SU-DHL-6 (cell line): ENCODE data around the gene F2R.

Experiments
- H2AFZ ChIP-seq: fragments of 200-600 bp; sonication (generic); 2 replicates; pipeline ENCODE4 v1.6.1; 2014; ENCODE audit warnings: low read depth, mild to moderate bottlenecking, moderate library complexity, mixed read lengths, antibody characterized with exemption, low read length; ENCODE audit not compliant: severe bottlenecking
- H3F3A ChIP-seq: fragments of 200-600 bp; shearing (Covaris generic); 2 replicates; pipeline ENCODE4 v1.6.0; 2016; ENCODE audit warnings: antibody characterized with exemption, mild to moderate bottlenecking; ENCODE audit not compliant: insufficient read depth
- H3K27ac ChIP-seq: fragments of 200-600 bp; sonication (generic); 2 replicates; pipeline ENCODE4 v1.5.1; 2016; ENCODE audit warnings: low read depth, mild to moderate bottlenecking, low read length, moderate library complexity, mixed read lengths
- H3K27me3 ChIP-seq: fragments of 200-600 bp; sonication (generic), shearing (Covaris generic); 2 replicates; pipeline ENCODE4 v1.6.0; 2014; ENCODE audit warnings: mild to moderate bottlenecking, low read length
- H3K36me3 ChIP-seq: fragments of 200-600 bp; sonication (generic); 2 replicates; pipeline ENCODE4 v1.6.1; 2014; ENCODE audit warnings: mild to moderate bottlenecking, low read length, mixed read lengths
- H3K4me2 ChIP-seq: fragments of 300-600, 200-600 bp; shearing (Covaris generic), sonication (generic); 2 replicates; pipeline ENCODE4 v1.6.0; 2014; ENCODE audit warnings: low read length, low read depth, mild to moderate bottlenecking; ENCODE audit not compliant: poor library complexity, severe bottlenecking
- H3K4me3 ChIP-seq: fragments of 200-600 bp; sonication (generic); 2 replicates; pipeline ENCODE4 v1.5.1; 2014; ENCODE audit warnings: antibody characterized with exemption, low read length, mild to moderate bottlenecking, mixed read lengths; ENCODE audit not compliant: insufficient read depth, poor library complexity, severe bottlenecking
- H3K79me2 ChIP-seq: fragments of 200-600 bp; sonication (generic); 2 replicates; pipeline ENCODE4 v1.6.1; 2014; ENCODE audit warnings: mild to moderate bottlenecking, low read length, moderate library complexity; ENCODE audit not compliant: insufficient read depth
- H3K9ac ChIP-seq: fragments of 200-600 bp; sonication (generic); 2 replicates; pipeline ENCODE4 v1.7.0; 2014; ENCODE audit warnings: mild to moderate bottlenecking, low read length
- H3K9me2 ChIP-seq: fragments of 200-600 bp; sonication (generic); replicated peaks from 2 replicates; pipeline ENCODE4 v1.6.1; 2014; ENCODE audit warnings: low read length; ENCODE audit not compliant: insufficient read depth
- H3K9me3 ChIP-seq: fragments of 200-600 bp; sonication (generic); 2 replicates; pipeline ENCODE4 v1.6.1; 2014; ENCODE audit warnings: low read length, mixed read lengths; ENCODE audit not compliant: insufficient read depth
- H4K20me1 ChIP-seq: fragments of 200-600 bp; sonication (generic); 2 replicates; pipeline ENCODE4 v1.6.1; 2014; ENCODE audit warnings: low read depth, mild to moderate bottlenecking, antibody characterized with exemption, low read length, moderate library complexity, mixed read lengths
- EZH2phosphoT487 ChIP-seq: fragments of 200-600 bp; sonication (generic), shearing (Covaris generic); conservative IDR thresholded peaks from 2 replicates; pipeline ENCODE4 v1.6.1; 2018; ENCODE audit warnings: mild to moderate bottlenecking, antibody characterized with exemption, low read length, moderate library complexity, mixed read lengths
- TF ChIP-seq, protein P1 (sequence below): fragments of 200-600 bp; sonication (generic); IDR thresholded peaks from one replicate; pipeline ENCODE4 v1.5.1; 2017; ENCODE audit warnings: antibody characterized with exemption, mild to moderate bottlenecking, low read length, moderate library complexity; ENCODE audit not compliant: insufficient read depth, poor library complexity, severe bottlenecking

The F2R gene

DNA sequence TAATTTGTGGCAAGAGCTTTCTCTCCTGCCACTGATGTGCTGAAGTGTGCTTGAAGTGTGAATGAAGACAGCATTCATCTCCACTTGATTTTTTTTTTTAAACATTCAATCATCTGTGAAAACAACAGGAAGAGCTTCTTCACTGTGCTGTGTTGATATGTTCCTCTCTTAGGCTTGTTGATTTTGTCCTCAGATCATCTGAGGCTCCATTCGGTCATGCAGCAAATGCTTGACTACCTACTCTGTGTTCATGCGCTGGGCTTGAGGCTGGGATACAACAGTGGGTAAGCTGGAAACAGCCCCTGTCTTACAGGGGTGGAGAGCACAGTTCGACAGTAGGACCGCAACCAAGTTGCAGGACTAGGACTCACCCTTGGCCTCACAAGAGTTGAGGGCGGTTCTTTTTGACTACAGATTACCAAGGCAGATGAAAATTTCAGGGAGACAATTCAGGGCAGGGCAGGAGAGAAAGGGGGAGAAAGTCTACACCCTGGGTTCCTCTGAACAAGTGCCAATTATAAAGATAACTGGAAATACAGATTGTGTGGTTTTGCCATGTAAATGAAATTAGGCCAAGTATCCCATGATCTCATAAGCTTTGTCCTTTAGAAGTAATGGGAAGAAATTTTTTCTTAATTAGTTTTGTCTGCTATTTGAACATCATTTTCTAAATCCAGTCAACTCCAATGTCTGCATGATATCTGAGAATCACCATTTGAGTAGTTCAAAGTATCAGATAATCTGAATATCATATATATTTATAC is 31.0 kb upstream of the F2R start:
- no peaks in the 10 kb centered on the region for H3K9me2 ChIP-seq
- H2AFZ ChIP-seq = no peak overlapping the region
- no peaks in the 10 kb centered on the region for H4K20me1 ChIP-seq
- no peak overlapping the region for H3K27ac ChIP-seq
- no peak overlapping the region for H3K4me2 ChIP-seq
- no peak overlapping the region for H3K9ac ChIP-seq
- H3K27me3 ChIP-seq = no peaks in the 10 kb centered on the region
- no peaks in the 10 kb centered on the region for H3F3A ChIP-seq
- TF ChIP-seq, protein P1, sequence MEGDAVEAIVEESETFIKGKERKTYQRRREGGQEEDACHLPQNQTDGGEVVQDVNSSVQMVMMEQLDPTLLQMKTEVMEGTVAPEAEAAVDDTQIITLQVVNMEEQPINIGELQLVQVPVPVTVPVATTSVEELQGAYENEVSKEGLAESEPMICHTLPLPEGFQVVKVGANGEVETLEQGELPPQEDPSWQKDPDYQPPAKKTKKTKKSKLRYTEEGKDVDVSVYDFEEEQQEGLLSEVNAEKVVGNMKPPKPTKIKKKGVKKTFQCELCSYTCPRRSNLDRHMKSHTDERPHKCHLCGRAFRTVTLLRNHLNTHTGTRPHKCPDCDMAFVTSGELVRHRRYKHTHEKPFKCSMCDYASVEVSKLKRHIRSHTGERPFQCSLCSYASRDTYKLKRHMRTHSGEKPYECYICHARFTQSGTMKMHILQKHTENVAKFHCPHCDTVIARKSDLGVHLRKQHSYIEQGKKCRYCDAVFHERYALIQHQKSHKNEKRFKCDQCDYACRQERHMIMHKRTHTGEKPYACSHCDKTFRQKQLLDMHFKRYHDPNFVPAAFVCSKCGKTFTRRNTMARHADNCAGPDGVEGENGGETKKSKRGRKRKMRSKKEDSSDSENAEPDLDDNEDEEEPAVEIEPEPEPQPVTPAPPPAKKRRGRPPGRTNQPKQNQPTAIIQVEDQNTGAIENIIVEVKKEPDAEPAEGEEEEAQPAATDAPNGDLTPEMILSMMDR = no peak
- TF ChIP-seq EZH2phosphoT487 = no peak
- no peaks in the 10 kb centered on the region for H3K79me2 ChIP-seq
- H3K9me3 ChIP-seq = no peaks in the 10 kb centered on the region
- H3K36me3 ChIP-seq = no peaks in the 10 kb centered on the region
- H3K4me3 ChIP-seq = no peak overlapping the region

GRCh38 chr5:76685704-76686103 is 30.2 kb upstream of the F2R start:
- no peak overlapping the region for H3K4me2 ChIP-seq
- no peaks in the 10 kb centered on the region for H3F3A ChIP-seq
- no peaks in the 10 kb centered on the region for H3K36me3 ChIP-seq
- no peak overlapping the region for H3K9ac ChIP-seq
- H3K27ac ChIP-seq = no peak overlapping the region
- H3K9me2 ChIP-seq = no peaks in the 10 kb centered on the region
- H4K20me1 ChIP-seq = no peaks in the 10 kb centered on the region
- H3K4me3 ChIP-seq = no peak overlapping the region
- H3K79me2 ChIP-seq = no peaks in the 10 kb centered on the region
- TF ChIP-seq EZH2phosphoT487 = no peak
- TF ChIP-seq, protein P1 = no peak
- no peaks in the 10 kb centered on the region for H3K27me3 ChIP-seq
- H2AFZ ChIP-seq = no peak overlapping the region
- H3K9me3 ChIP-seq = no peaks in the 10 kb centered on the region

GRCh38 chr5:76688212-76688611 is 27.7 kb upstream of the F2R start:
- Histone ChIP-seq H3K36me3 (no peaks in the 10 kb centered on the region), H3K27ac (no peak overlapping the region), H2AFZ (no peak overlapping the region), H3F3A (no peaks in the 10 kb centered on the region), H4K20me1 (no peaks in the 10 kb centered on the region), H3K79me2 (no peaks in the 10 kb centered on the region), H3K9me3 (no peaks in the 10 kb centered on the region), H3K4me2 (no peak overlapping the region), H3K9me2 (no peaks in the 10 kb centered on the region), H3K4me3 (no peak overlapping the region), H3K9ac (no peak overlapping the region), H3K27me3 (0 out of 2 replicates have a peak, but pooled peaks cover 3% of the 10 kb centered on the region)
- TF ChIP-seq, protein P1 = no peak
- TF ChIP-seq EZH2phosphoT487 = no peak
